Mesodermal cell (in vitro differentiated cells): Measurements from ENCODE around the gene POTEB. TPM values are rescaled to one million over a fixed set of nuclear protein-coding genes. Genes with fewer than 3 reads are reported as not detected.
"Not testable (repeated sequence)": the region's sequence is repeated elsewhere in the genome, so short reads cannot be mapped to it uniquely, and the experiment has no call there.

Experiments
- H3K27ac ChIP-seq: 2 replicates; pipeline ENCODE4 v1.7.0; 2013; ENCODE audit warnings: mild to moderate bottlenecking, low read depth, low read length, moderate library complexity; ENCODE audit not compliant: severe bottlenecking
- H3K36me3 ChIP-seq: 2 replicates; pipeline ENCODE4 v1.7.1; 2013; ENCODE audit warnings: mild to moderate bottlenecking, low read length, moderate library complexity; ENCODE audit not compliant: control insufficient read depth, insufficient read depth
- H3K4me1 ChIP-seq: one replicate; pipeline ENCODE4 v1.7.1; 2013; ENCODE audit warnings: mild to moderate bottlenecking, low read length; ENCODE audit not compliant: insufficient read depth, control insufficient read depth, poor library complexity, severe bottlenecking
- H3K4me3 ChIP-seq: 2 replicates; pipeline ENCODE4 v1.7.0; 2013; ENCODE audit warnings: low read length, control low read depth, mild to moderate bottlenecking; ENCODE audit not compliant: insufficient read depth, poor library complexity, severe bottlenecking; ENCODE audit errors: extremely low read depth
- H3K9me3 ChIP-seq: 2 replicates; pipeline ENCODE4 v1.7.1; 2013; ENCODE audit warnings: mild to moderate bottlenecking, low read length, moderate library complexity; ENCODE audit not compliant: control insufficient read depth
- WGBS, 2 experiments: methylation state at CpG; one replicate each; pipeline ENCODE4 v1.1.5; 2013; ENCODE audit warnings: missing lambda C conversion rate in 2 of 2; ENCODE audit not compliant: insufficient coverage in 2 of 2; 5-methylcytosine and 5-hydroxymethylcytosine counted together
- polyA plus RNA-seq, 2 experiments: library from polyadenylated mRNA; stranded (reverse); fragments of 50-300 nt; gene quantifications; one replicate each; pipeline ENCODE4 v1.2.3, GENCODE V29; 2013

POTEB gene
- polyA plus RNA-seq (2013, experiment 1 of 2), result not detected
- not detected for polyA plus RNA-seq (2013, experiment 2 of 2)

GRCh38 chr15:21877635-21878034 lies at the start of gene POTEB:
TSS of gene POTEB (minus strand) at chr15:21877735. CDS start at chr15:21877246, 489 bp downstream.
- H3K36me3 ChIP-seq, H3K4me1 ChIP-seq, H3K4me3 ChIP-seq, H3K27ac ChIP-seq, H3K9me3 ChIP-seq: not testable (repeated sequence)
- no CpG with 5 or more reads among the region's 36 CpGs for WGBS, 2 experiments

DNA sequence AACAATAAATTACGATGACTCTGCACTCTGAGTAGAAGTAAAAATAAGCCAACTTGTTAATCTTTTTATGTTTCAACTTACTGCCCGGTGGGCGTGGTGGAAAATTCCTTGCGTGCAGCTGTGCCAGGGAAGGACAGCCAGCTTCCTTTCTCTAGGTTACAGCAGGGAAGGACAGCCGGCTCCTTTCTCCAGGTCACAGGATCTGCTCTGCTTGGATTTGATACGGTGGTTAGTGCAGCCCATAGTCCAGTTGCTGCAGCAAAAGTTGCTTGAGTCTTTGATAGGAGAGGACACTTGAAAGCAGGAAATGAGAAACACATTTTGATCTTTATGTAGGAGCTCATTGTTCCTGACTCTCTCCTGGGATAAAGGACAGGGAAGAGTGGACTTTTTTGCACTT lies 13.4 kb upstream of the POTEB start:
- H3K4me3 ChIP-seq, H3K4me1 ChIP-seq, H3K27ac ChIP-seq, H3K9me3 ChIP-seq, H3K36me3 ChIP-seq: not testable (repeated sequence)
- WGBS, 2 experiments, result no CpG with 5 or more reads among the region's 6 CpGs

- H3K4me1 ChIP-seq, H3K4me3 ChIP-seq, H3K27ac ChIP-seq, H3K36me3 ChIP-seq, H3K9me3 ChIP-seq: not testable (repeated sequence)
- no CpG with 5 or more reads among the region's 47 CpGs for WGBS, 2 experiments
These were observed 12.0 kb upstream of the POTEB start for GRCh38 chr15:21889542-21889941.

GRCh38 chr15:21838831-21839230 lies 38.7 kb downstream of the POTEB start:
- not testable (repeated sequence) for H3K4me1 ChIP-seq, H3K27ac ChIP-seq, H3K4me3 ChIP-seq, H3K9me3 ChIP-seq, H3K36me3 ChIP-seq
- WGBS, 2 experiments, result no CpG with 5 or more reads among the region's 1 CpG
